GM18520 (cell line): ENCODE results near the gene PSIP1.
"Not testable (repeated sequence)": the region's sequence is repeated elsewhere in the genome, so short reads cannot be mapped to it uniquely, and the experiment has no call there.

Experiments used
- ATAC-seq: cut with Tn5 transposase; IDR thresholded peaks from one replicate; pipeline ENCODE4 v1.9.1; 2021; ENCODE audit not compliant: unreplicated experiment

The PSIP1 gene

GRCh38 chr9:15505921-15506320 is 4.8 kb downstream of the PSIP1 start:
- ATAC-seq, result no peak

- ATAC-seq, result no peak
These were observed 9.0 kb downstream of the PSIP1 start for GRCh38 chr9:15501803-15502202.

GRCh38 chr9:15501179-15501578 is 9.6 kb downstream of the PSIP1 start:
- no peak for ATAC-seq

GRCh38 chr9:15499139-15499538 is 11.6 kb downstream of the PSIP1 start:
- no peak for ATAC-seq

GRCh38 chr9:15498246-15498995 is 12.3 kb downstream of the PSIP1 start:
- no peak for ATAC-seq

GRCh38 chr9:15492485-15493150 is 18.2 kb downstream of the PSIP1 start:
- ATAC-seq, result no peak

- ATAC-seq, result no peak
These were observed 18.8 kb downstream of the PSIP1 start for GRCh38 chr9:15491950-15492349.

- no peak for ATAC-seq
These were observed 24.7 kb downstream of the PSIP1 start for GRCh38 chr9:15485836-15486666.

GRCh38 chr9:15484802-15485201 is 26.0 kb downstream of the PSIP1 start:
- no peak for ATAC-seq

GRCh38 chr9:15482146-15482545 is 28.6 kb downstream of the PSIP1 start:
- no peak for ATAC-seq

GRCh38 chr9:15480028-15480427 is 30.7 kb downstream of the PSIP1 start:
- no peak for ATAC-seq

- ATAC-seq, result peak; percentile 57
These were observed 34.7 kb downstream of the PSIP1 start for GRCh38 chr9:15475923-15476536.

GRCh38 chr9:15469862-15470261 is 40.9 kb downstream of the PSIP1 start:
- ATAC-seq, result no peak

- no peak for ATAC-seq
These were observed 41.4 kb downstream of the PSIP1 start for GRCh38 chr9:15469406-15469805.

GRCh38 chr9:15468145-15468544 is 42.6 kb downstream of the PSIP1 start:
- no peak for ATAC-seq

- no peak for ATAC-seq
These were observed 49.2 kb downstream of the PSIP1 start for GRCh38 chr9:15461601-15462000.

GRCh38 chr9:15461056-15461455 is 49.7 kb downstream of the PSIP1 start:
- no peak for ATAC-seq

- no peak for ATAC-seq
These were observed 56.8 kb downstream of the PSIP1 start for GRCh38 chr9:15453956-15454355.

GRCh38 chr9:15444141-15444540 is 66.6 kb downstream of the PSIP1 start:
- no peak for ATAC-seq

- ATAC-seq, result not testable (repeated sequence)
These were observed 68.5 kb downstream of the PSIP1 start for GRCh38 chr9:15442264-15442663.

- ATAC-seq, result not testable (repeated sequence)
These were observed 68.9 kb downstream of the PSIP1 start for GRCh38 chr9:15441841-15442240.
